Neuronal stem cell (in vitro differentiated cells): Measurements from ENCODE around the gene FLRT1.
A peak's percentile ranks its signal among the peaks of the same experiment; 100 is the strongest.

Experiments used
- DNase-seq: peaks from one replicate; pipeline ENCODE4 v3.0.0-alpha.2; 2013; ENCODE audit warnings: low spot score
- H2AFZ ChIP-seq: one replicate; pipeline ENCODE4 v1.6.1; 2013; ENCODE audit warnings: mild to moderate bottlenecking, low read length, inconsistent platforms
- H2AK5ac ChIP-seq: 2 replicates; pipeline ENCODE4 v1.6.1; 2013; ENCODE audit warnings: low read depth, mild to moderate bottlenecking, inconsistent platforms, low read length, moderate library complexity, mixed read lengths
- H2BK120ac ChIP-seq: 2 replicates; pipeline ENCODE4 v1.6.1; 2013; ENCODE audit warnings: low read depth, mild to moderate bottlenecking, inconsistent platforms, low read length, moderate library complexity, mixed read lengths
- H2BK12ac ChIP-seq: one replicate; pipeline ENCODE4 v1.6.1; 2013; ENCODE audit warnings: low read length, inconsistent platforms
- H2BK15ac ChIP-seq: 2 replicates; pipeline ENCODE4 v1.6.1; 2013; ENCODE audit warnings: mild to moderate bottlenecking, low read length, inconsistent platforms, mixed read lengths
- H2BK5ac ChIP-seq: one replicate; pipeline ENCODE4 v1.6.1; 2013; ENCODE audit warnings: inconsistent platforms, mild to moderate bottlenecking, low read length, moderate library complexity
- H3K14ac ChIP-seq: one replicate; pipeline ENCODE4 v1.6.1; 2013; ENCODE audit warnings: low read length, inconsistent platforms
- H3K18ac ChIP-seq: 2 replicates; pipeline ENCODE4 v1.6.1; 2013; ENCODE audit warnings: low read length, inconsistent platforms
- H3K23ac ChIP-seq: 2 replicates; pipeline ENCODE4 v1.6.1; 2013; ENCODE audit warnings: low read depth, mild to moderate bottlenecking, mixed read lengths, low read length, inconsistent platforms; ENCODE audit not compliant: poor library complexity
- H3K27ac ChIP-seq: replicated peaks from 3 replicates; pipeline ENCODE4 v1.5.1; 2013; ENCODE audit warnings: low read length, inconsistent platforms
- H3K27me3 ChIP-seq, 3 experiments: 2 replicates each; pipeline ENCODE4 v1.6.1; 2013; ENCODE audit warnings: low read length in 3 of 3, mild to moderate bottlenecking in 2 of 3, inconsistent platforms in 1 of 3, low read depth in 1 of 3, mixed read lengths in 1 of 3, moderate library complexity in 1 of 3; ENCODE audit not compliant: control insufficient read depth in 3 of 3, insufficient read depth in 3 of 3
- H3K36me3 ChIP-seq, 2 donors: replicated peaks in 1 of 2; 2 replicates each; pipeline ENCODE4 v1.6.1; 2013; ENCODE audit warnings: low read length in 2 of 2; ENCODE audit not compliant: control insufficient read depth in 2 of 2, insufficient read depth in 2 of 2
- H3K4ac ChIP-seq: 2 replicates; pipeline ENCODE4 v1.6.1; 2013; ENCODE audit warnings: inconsistent platforms, mild to moderate bottlenecking, low read length, moderate library complexity
- H3K4me1 ChIP-seq, 2 donors: 1 replicate in 1 of 2; 2 replicates in 1 of 2; pipeline ENCODE4 v1.6.1; 2013; ENCODE audit warnings: low read length in 2 of 2, low read depth in 1 of 2; ENCODE audit not compliant: control insufficient read depth in 2 of 2, insufficient read depth in 1 of 2
- H3K4me2 ChIP-seq: one replicate; pipeline ENCODE4 v1.6.1; 2013; ENCODE audit warnings: mild to moderate bottlenecking, low read length, inconsistent platforms; ENCODE audit not compliant: insufficient read depth, poor library complexity, severe bottlenecking
- H3K4me3 ChIP-seq, 2 donors: 2 replicates each; pipeline ENCODE4 v1.5.1; 2013; ENCODE audit warnings: low read length in 2 of 2, mild to moderate bottlenecking in 2 of 2, inconsistent platforms in 1 of 2, moderate library complexity in 1 of 2
- H3K79me1 ChIP-seq: one replicate; pipeline ENCODE4 v1.6.1; 2013; ENCODE audit warnings: low read depth, mild to moderate bottlenecking, inconsistent platforms, low read length, moderate library complexity
- H3K9ac ChIP-seq: one replicate; pipeline ENCODE4 v1.6.1; 2013; ENCODE audit warnings: mild to moderate bottlenecking, low read depth, low read length, inconsistent platforms; ENCODE audit not compliant: poor library complexity
- H3K9me3 ChIP-seq, 2 donors: replicated peaks in 1 of 2; 2 replicates each; pipeline versions ENCODE3 to v1.6.1; 2013; ENCODE audit warnings: low read length in 2 of 2, mild to moderate bottlenecking in 2 of 2, inconsistent platforms in 1 of 2, low read depth in 1 of 2, mixed read lengths in 1 of 2, moderate library complexity in 1 of 2; ENCODE audit not compliant: control insufficient read depth in 2 of 2, insufficient read depth in 1 of 2
- H4K8ac ChIP-seq: one replicate; pipeline ENCODE4 v1.6.1; 2013; ENCODE audit warnings: low read depth, mild to moderate bottlenecking, inconsistent platforms, low read length, moderate library complexity
- H4K91ac ChIP-seq: one replicate; pipeline ENCODE4 v1.6.1; 2013; ENCODE audit warnings: low read length, low read depth, mild to moderate bottlenecking, inconsistent platforms; ENCODE audit not compliant: poor library complexity
- WGBS, 2 donors: extraction: QIAGEN DNeasy Blood & Tissue Kit; methylation state at CpG; one replicate each; pipeline ENCODE4 v1.1.7; 2013; ENCODE audit warnings: missing lambda C conversion rate in 2 of 2, mixed read lengths in 1 of 2; ENCODE audit not compliant: insufficient read length in 2 of 2, insufficient replicate concordance in 1 of 2; ENCODE audit errors: extremely low coverage in 2 of 2; 5-methylcytosine and 5-hydroxymethylcytosine counted together

FLRT1 gene

GRCh38 chr11:64072403-64072802 is 36.7 kb downstream of the FLRT1 start:
- DNase-seq, result no peak

GRCh38 chr11:64072871-64073270 is 37.1 kb downstream of the FLRT1 start:
- H4K91ac ChIP-seq, result no peak overlapping the region
- WGBS, 2 donors, result no CpG with 5 or more reads among the region's 9 CpGs
- H3K4me1 ChIP-seq, result peaks cover 25 to 31% of the 10 kb centered on the region in 2 donors
- no peaks in the 10 kb centered on the region for H3K9me3 ChIP-seq
- no peaks in the 10 kb centered on the region for H3K36me3 ChIP-seq
- no peak overlapping the region for H4K8ac ChIP-seq
- no peak overlapping the region for H3K4ac ChIP-seq
- H3K14ac ChIP-seq, result no peak overlapping the region
- no peak overlapping the region for H3K4me2 ChIP-seq
- H3K27me3 ChIP-seq, result no peaks in the 10 kb centered on the region
- peak overlapping the region; percentile 25 for H3K18ac ChIP-seq
- no peaks in the 10 kb centered on the region for H3K79me1 ChIP-seq
- H3K23ac ChIP-seq, result no peak overlapping the region
- peak overlapping the region; percentile 5 for H3K9ac ChIP-seq
- no peak overlapping the region for H3K27ac ChIP-seq
- no peak overlapping the region for H2BK120ac ChIP-seq
- H2AFZ ChIP-seq, result no peak overlapping the region
- DNase-seq, result no peak
- peak overlapping the region; percentile 99 for H2BK5ac ChIP-seq
- H3K4me3 ChIP-seq, result no peak overlapping the region
- H2BK12ac ChIP-seq, result no peak overlapping the region
- no peak overlapping the region for H2BK15ac ChIP-seq
- peak overlapping the region; percentile 13 for H2AK5ac ChIP-seq

More at GRCh38 chr11:64072403-64072802, 36.7 kb downstream of the FLRT1 start:
- Histone ChIP-seq H3K27ac (no peak overlapping the region), H2AK5ac (peak overlapping the region; percentile 96), H3K27me3 (no peaks in the 10 kb centered on the region), H3K9me3 (no peaks in the 10 kb centered on the region), H3K14ac (no peak overlapping the region), H4K91ac (no peak overlapping the region), H3K79me1 (no peaks in the 10 kb centered on the region), H2AFZ (no peak overlapping the region), H2BK5ac (peak overlapping the region; percentile 99), H3K4me2 (no peak overlapping the region), H3K23ac (no peak overlapping the region), H3K4me3 (no peak overlapping the region), H3K4me1 (peaks cover 29 to 33% of the 10 kb centered on the region in 2 donors), H2BK15ac (no peak overlapping the region), H2BK12ac (no peak overlapping the region), H3K18ac (no peak overlapping the region), H3K36me3 (no peaks in the 10 kb centered on the region), H3K9ac (no peak overlapping the region), H2BK120ac (no peak overlapping the region), H3K4ac (no peak overlapping the region), H4K8ac (no peak overlapping the region)
- WGBS, 2 donors, result no CpG with 5 or more reads among the region's 8 CpGs

GRCh38 chr11:64073542-64073941 is 37.8 kb downstream of the FLRT1 start:
- no peak overlapping the region for H2BK12ac ChIP-seq
- no peaks in the 10 kb centered on the region for H3K9me3 ChIP-seq

GRCh38 chr11:64074239-64074638 is 38.5 kb downstream of the FLRT1 start:
- Histone ChIP-seq H3K27me3 (no peaks in the 10 kb centered on the region), H3K4me1 (peaks cover 25 to 33% of the 10 kb centered on the region in 2 donors), H3K18ac (peak overlapping the region; percentile 72), H4K8ac (no peak overlapping the region), H2BK5ac (peak overlapping the region; percentile 62), H3K4me3 (no peak overlapping the region), H3K4ac (no peak overlapping the region), H3K9ac (peak overlapping the region; percentile 12), H2BK120ac (peak overlapping the region; percentile 84), H2AK5ac (no peak overlapping the region), H4K91ac (no peak overlapping the region), H2BK12ac (no peak overlapping the region), H3K27ac (no peak overlapping the region), H3K4me2 (no peak overlapping the region), H2BK15ac (peak overlapping the region; percentile 80), H3K79me1 (no peaks in the 10 kb centered on the region), H3K36me3 (no peaks in the 10 kb centered on the region), H3K23ac (no peak overlapping the region), H3K14ac (no peak overlapping the region), H2AFZ (no peak overlapping the region), H3K9me3 (no peaks in the 10 kb centered on the region)
- no CpG with 5 or more reads among the region's 10 CpGs for WGBS, 2 donors
- DNase-seq, result no peak

More at GRCh38 chr11:64073542-64073941, 37.8 kb downstream of the FLRT1 start:
- H3K36me3 ChIP-seq, result no peaks in the 10 kb centered on the region
- H3K79me1 ChIP-seq, result no peaks in the 10 kb centered on the region
- no peak overlapping the region for H4K8ac ChIP-seq
- no peak overlapping the region for H3K4me3 ChIP-seq
- H2BK5ac ChIP-seq, result peak overlapping the region; percentile 20
- H3K4me2 ChIP-seq, result no peak overlapping the region
- peak overlapping the region; percentile 89 for H3K18ac ChIP-seq
- no peak overlapping the region for H3K27ac ChIP-seq
- no peak overlapping the region for H4K91ac ChIP-seq
- no peak for DNase-seq
- no peaks in the 10 kb centered on the region for H3K27me3 ChIP-seq
- peak overlapping the region; percentile 78 for H2BK120ac ChIP-seq
- no peak overlapping the region for H3K9ac ChIP-seq
- no peak overlapping the region for H3K14ac ChIP-seq
- peaks cover 25 to 33% of the 10 kb centered on the region in 2 donors for H3K4me1 ChIP-seq
- peak overlapping the region; percentile 80 for H2BK15ac ChIP-seq
- no peak overlapping the region for H3K4ac ChIP-seq
- WGBS, 2 donors, result no CpG with 5 or more reads among the region's 13 CpGs
- H3K23ac ChIP-seq, result no peak overlapping the region
- H2AFZ ChIP-seq, result no peak overlapping the region
- H2AK5ac ChIP-seq, result peak overlapping the region; percentile 95
